ACC112 (cell line): ENCODE results near the gene SYNGR1.

Experiments
- H2AFZ ChIP-seq: fragments of 200-600 bp; sonication (generic); one replicate; pipeline ENCODE4 v1.6.0; 2017; ENCODE audit warnings: antibody characterized with exemption, low read length; ENCODE audit not compliant: unreplicated experiment
- H3K27ac ChIP-seq: fragments of 200-600 bp; sonication (generic); 2 replicates; pipeline ENCODE4 v1.5.1; 2014; ENCODE audit warnings: low read depth, mild to moderate bottlenecking, antibody characterized with exemption, low read length, moderate library complexity
- H3K27me3 ChIP-seq: fragments of 200-600 bp; sonication (generic); 2 replicates; pipeline ENCODE4 v1.6.1; 2014; ENCODE audit warnings: mild to moderate bottlenecking, antibody characterized with exemption, low read length, moderate library complexity, mixed read lengths; ENCODE audit not compliant: insufficient read depth
- H3K36me3 ChIP-seq: fragments of 200-600 bp; sonication (generic); 2 replicates; pipeline ENCODE4 v1.6.1; 2016; ENCODE audit warnings: mild to moderate bottlenecking, antibody characterized with exemption, low read length, moderate library complexity, mixed read lengths; ENCODE audit not compliant: insufficient read depth
- H3K4me1 ChIP-seq: fragments of 200-600 bp; sonication (generic); one replicate; pipeline ENCODE4 v1.6.1; 2016; ENCODE audit warnings: low read length, mixed read lengths; ENCODE audit not compliant: insufficient read depth, unreplicated experiment, control insufficient read depth
- H3K4me3 ChIP-seq: fragments of 200-600 bp; sonication (generic); 2 replicates; pipeline ENCODE4 v1.5.1; 2014; ENCODE audit warnings: mild to moderate bottlenecking, low read depth, low read length
- H3K79me2 ChIP-seq: fragments of 200-600 bp; sonication (generic); one replicate; pipeline ENCODE4 v1.6.0; 2016; ENCODE audit warnings: low read length; ENCODE audit not compliant: control insufficient read depth, unreplicated experiment, insufficient read depth

SYNGR1 gene

GRCh38 chr22:39431821-39432251, 82.0 kb downstream of the SYNGR1 start:
- peaks cover 12% of the 10 kb centered on the region for H3K4me1 ChIP-seq
- H3K79me2 ChIP-seq, result no peaks in the 10 kb centered on the region
- no peak overlapping the region for H2AFZ ChIP-seq
- H3K27me3 ChIP-seq, result no peaks in the 10 kb centered on the region
- H3K4me3 ChIP-seq, result no peak overlapping the region
- H3K36me3 ChIP-seq, result no peaks in the 10 kb centered on the region
- peak overlapping the region; percentile 61; the same call in 1 of the 2 replicates for H3K27ac ChIP-seq

GRCh38 chr22:39432361-39432811, 82.6 kb downstream of the SYNGR1 start:
- Histone ChIP-seq H3K27me3 (no peaks in the 10 kb centered on the region), H3K4me3 (no peak overlapping the region), H3K27ac (no peak overlapping the region), H2AFZ (no peak overlapping the region), H3K4me1 (peaks cover 14% of the 10 kb centered on the region), H3K79me2 (no peaks in the 10 kb centered on the region), H3K36me3 (no peaks in the 10 kb centered on the region)

- Histone ChIP-seq H3K36me3 (no peaks in the 10 kb centered on the region), H3K4me3 (no peak overlapping the region), H3K4me1 (peaks cover 16% of the 10 kb centered on the region), H3K27ac (no peak overlapping the region), H2AFZ (no peak overlapping the region), H3K79me2 (no peaks in the 10 kb centered on the region), H3K27me3 (no peaks in the 10 kb centered on the region)
These were observed 83.9 kb downstream of the SYNGR1 start for GRCh38 chr22:39433476-39434242.

GRCh38 chr22:39434243-39434653, 84.5 kb downstream of the SYNGR1 start:
- Histone ChIP-seq H3K27me3 (no peaks in the 10 kb centered on the region), H3K27ac (no peak overlapping the region), H3K4me3 (no peak overlapping the region), H3K36me3 (no peaks in the 10 kb centered on the region), H2AFZ (no peak overlapping the region), H3K79me2 (no peaks in the 10 kb centered on the region), H3K4me1 (peaks cover 16% of the 10 kb centered on the region)

- Histone ChIP-seq H3K36me3 (no peaks in the 10 kb centered on the region), H3K27ac (no peak overlapping the region), H3K4me3 (no peak overlapping the region), H2AFZ (no peak overlapping the region), H3K27me3 (no peaks in the 10 kb centered on the region), H3K79me2 (no peaks in the 10 kb centered on the region), H3K4me1 (peaks cover 16% of the 10 kb centered on the region)
These were observed 84.9 kb downstream of the SYNGR1 start for GRCh38 chr22:39434721-39435120.
